Activated T-helper 1 cell treated with Interleukin-2 at 50 U/mL for 16 hours (primary cell): ENCODE data around the gene CCDC39.
"Not testable (repeated sequence)": the region's sequence is repeated elsewhere in the genome, so short reads cannot be mapped to it uniquely, and the experiment has no call there.

Source experiments
- DNase-seq: peaks from one replicate; pipeline ENCODE4 v3.0.0-alpha.2; 2020; ENCODE audit warnings: low read depth

The CCDC39 gene

DNA sequence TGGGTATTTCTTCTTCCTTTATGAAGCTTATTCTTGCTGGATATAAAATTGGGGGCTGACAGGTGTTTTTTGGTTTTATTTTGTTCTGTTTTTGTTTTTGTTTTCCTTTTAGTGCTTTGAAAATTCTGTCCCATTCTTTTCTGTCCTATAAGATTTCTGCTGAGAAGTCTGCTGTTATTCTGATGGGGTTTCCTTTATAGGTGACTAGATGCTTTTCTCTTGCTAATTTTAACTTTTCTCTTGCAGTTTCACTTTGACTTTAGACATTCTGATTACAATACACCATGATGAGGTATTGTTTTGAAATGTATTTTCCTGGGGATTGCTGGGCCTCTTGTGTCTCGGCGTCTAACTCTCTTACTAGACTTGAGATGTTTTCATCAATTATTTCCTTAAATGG lies 54.6 kb downstream of the CCDC39 start:
- DNase-seq, result no peak

DNA sequence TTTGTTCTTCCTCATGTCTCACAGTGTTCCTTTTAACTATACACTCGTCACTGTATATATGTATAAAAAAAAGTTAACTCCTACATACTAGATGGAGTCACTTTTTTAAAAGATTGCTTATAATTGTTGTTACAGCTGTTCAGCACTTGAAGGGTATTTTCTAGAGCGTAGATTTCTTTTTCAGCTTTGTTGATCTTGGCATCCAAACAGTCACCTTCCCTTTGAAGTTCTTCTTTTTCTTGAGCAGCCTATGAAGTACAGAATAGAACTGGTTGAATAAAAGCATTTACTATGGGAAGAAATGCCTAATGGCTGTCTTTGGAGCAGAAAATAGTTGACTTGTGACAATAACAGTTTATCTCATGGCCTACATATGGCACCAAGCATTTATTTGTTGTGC lies 59.6 kb downstream of the CCDC39 start:
- DNase-seq, result no peak

DNA sequence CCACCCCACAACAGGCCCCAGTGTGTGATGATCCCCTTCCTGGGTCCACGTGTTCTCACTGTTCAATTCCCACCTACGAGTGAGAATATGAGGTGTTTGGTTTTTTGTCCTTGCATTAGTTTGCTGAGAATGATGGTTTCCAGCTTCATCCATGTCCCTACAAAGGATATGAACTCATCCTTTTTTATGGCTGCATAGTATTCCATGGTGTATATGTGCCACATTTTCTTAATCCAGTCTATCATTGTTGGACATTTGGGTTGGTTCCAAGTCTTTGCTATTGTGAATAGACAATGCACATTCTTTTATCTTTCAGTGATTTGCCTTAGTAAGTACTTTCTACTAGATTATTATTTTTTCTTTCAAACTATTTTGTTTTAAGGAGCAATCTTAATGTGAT lies 60.7 kb downstream of the CCDC39 start:
- not testable (repeated sequence) for DNase-seq

DNA sequence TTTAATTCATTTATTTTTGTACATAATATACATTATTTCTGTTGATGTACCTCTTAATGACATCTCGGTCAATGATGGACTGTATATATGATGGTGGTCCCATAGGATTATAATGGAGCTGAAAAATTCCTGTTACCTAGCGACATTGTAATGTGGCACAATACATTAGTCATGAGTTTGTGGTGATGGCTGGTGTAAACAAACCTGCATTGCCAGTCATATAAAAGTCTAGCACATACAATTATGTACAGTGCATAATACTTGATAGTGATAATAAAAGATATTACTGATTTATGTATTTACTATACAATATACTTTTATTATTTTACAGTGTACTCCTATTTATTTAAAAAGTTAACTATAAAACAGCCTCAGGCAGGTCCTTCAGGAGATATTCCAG lies 62.2 kb downstream of the CCDC39 start:
- no peak for DNase-seq

DNA sequence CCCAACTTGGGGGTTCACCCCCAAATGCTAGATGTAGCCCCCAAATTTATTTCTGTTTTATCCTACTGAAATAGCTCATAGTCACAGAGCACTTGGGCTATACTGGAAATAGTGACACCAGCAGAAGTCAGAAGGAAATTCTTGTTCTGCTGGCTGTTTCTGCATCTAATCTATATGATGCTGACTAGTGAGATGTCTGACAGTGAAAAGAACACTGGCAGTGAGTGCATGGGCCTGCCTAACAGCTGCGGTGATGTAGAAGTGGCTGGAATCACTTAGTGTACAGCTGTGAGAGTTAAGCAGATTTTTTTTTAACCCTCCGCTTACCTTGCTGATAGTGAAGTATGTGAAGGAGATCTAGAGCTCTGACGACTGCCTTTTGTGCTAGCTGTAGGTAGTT lies 63.3 kb downstream of the CCDC39 start:
- no peak for DNase-seq

DNA sequence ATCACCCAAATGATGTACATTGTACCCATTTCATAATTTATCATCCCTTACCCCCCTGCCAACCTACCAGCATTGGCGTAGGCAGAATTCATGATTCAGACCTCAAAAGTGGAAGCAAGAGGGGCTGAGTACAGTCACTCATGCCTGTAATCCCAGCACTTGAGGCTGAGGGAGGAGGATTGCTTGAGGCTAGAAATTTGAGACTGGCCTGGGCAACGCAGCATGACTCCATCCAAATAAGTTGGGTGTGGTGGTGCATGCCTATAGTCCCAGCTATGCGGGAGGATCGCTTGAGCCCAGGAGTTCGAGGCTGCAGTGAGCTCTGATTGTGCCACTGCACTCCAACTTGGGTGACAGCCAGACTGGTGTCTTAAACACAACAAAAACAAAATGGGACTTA lies 66.9 kb downstream of the CCDC39 start:
- no peak for DNase-seq

DNA sequence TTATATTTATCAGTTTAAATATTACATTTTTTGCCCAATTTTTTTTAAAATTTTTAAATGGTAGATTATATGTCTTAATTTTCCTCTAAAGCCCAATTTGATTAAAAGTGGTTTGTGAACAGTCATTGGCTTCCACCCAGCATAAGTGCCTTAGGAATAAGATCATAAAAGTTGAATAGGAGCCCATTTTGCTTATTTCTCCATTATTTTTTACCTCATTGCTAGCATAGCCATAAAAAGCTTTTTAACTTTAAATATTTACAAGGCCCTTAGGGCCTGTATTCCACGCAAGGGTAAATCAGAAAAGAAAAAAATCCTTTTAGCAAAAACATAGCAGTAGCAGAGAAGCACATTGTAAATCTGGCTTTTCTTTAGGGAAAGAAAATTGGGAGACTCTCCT lies 68.3 kb downstream of the CCDC39 start:
- no peak for DNase-seq

DNA sequence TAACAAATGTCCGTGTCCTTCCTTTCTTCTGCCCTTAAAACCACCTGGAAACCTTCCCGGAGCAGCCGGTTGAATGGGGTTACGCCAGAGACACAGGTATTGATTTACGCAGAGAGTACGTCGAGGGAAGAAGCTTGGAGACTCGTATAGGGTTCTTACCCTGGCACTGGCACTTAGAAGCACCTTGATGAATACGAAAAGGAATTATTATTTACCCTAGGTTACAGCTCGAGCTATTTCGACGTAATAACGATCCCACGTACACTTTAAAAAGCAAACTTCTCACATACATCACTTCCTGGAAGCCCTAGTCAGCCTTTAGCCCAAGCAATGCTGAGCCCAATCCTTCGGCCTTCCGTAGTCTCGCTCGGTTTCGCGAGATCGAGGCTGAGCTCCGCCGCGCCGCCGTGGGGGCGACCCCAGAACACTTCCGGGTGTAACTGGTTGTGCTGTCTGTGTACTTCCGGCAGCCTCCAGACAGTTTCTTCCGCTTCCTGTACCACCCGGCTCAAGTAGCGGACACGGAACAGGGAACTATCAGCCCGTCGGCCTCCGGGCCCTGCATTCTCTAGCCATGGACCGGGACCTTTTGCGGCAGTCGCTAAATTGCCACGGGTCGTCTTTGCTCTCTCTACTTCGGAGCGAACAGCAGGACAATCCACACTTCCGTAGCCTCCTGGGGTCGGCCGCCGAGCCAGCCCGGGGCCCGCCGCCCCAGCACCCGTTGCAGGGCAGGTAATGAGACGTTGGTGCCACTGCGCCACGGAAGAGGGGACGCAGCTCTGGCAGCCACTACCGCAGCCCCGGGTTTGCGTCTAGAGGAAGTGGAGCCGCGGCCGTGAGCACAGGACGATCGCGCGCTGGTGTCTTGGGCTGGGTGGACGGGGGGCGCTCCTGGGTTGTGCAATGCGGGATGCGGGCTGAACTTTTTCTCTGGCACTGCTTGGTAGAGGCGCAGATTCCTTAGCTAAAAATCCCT lies 77.3 kb downstream of the CCDC39 start, which contains the start of gene TTC14:
Gene TTC14 (plus strand): TSS at position 476 of the 979 bp plus-strand sequence. CDS start 99 bp downstream, at position 575.
- DNase-seq, result peak; percentile 86

DNA sequence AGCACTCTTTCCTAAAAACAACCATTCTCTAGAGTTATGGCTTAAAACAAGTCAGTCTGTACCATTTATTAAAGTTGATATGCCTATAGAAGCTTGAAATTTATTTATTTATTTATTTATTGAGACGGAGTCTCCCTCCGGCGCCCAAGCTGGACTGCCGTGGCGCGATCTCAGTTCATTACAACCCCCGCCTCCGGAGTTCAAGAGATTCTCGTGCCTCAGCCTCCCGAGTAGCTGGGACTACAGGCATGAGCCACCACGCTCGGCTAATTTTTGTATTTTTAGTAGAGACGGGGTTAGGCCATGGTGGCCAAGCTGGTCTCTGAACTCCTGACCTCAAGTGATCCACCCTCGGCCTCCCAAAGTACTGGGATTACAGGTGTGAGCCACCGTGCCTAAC lies 78.8 kb downstream of the CCDC39 start:
- no peak for DNase-seq

DNA sequence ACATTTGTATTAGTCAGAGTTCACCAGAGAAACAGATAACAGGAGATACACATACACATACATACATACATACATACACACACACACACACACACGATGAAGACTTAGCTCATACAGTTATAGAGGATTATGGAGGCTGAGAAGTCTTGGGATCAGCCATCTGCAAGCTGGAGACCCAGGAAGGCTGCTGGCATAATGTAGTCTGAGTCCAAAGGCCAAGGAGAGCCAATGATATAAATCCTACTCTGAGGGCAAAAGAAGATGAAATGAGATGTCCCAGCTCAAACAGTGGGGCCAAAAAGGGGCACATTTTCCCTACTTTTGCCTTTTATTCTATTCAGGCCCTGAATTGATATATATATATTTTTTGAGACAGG lies 83.7 kb downstream of the CCDC39 start:
- DNase-seq, result no peak

DNA sequence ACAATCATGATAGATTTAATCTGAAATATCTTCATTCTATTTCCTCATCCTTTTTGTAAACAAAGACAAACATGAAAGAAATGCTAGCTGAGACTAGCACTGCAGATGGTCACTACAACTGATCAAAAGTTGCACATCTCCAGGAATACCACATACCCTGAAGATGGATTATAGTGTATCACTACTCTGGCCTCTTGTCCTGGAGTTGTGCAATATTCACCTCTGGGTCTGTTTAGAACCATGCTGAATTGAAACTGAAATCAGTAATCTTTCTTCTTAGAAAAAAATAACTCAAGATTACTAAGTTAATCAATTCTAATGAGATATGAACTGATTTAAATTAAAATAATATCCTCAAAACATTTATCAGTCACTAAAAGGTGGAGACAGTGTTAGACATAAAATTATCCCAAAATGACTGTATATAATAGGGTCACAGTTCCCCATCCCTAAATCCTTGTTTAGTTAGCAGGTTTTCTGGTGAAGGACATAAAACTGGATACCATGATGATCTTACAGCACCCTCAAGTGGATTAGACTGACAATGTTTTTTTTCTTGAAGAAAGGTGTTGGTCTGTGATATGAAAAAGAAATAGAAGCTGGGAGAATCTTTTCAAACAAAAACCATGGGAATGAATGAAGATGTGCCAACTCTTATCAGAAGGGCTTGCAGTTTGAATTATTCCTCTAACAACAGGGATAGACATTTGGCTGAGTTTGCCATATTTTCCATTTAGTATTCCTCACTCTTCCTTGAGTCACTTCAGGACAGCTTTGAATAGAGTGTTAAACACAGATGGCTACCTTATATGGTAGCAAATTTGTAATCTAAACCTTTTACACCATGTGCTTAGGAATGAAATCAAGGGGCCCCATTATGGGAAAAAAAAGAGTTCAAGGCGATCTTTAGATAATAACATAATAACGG lies 84.4 kb downstream of the CCDC39 start:
- DNase-seq, result no peak

DNA sequence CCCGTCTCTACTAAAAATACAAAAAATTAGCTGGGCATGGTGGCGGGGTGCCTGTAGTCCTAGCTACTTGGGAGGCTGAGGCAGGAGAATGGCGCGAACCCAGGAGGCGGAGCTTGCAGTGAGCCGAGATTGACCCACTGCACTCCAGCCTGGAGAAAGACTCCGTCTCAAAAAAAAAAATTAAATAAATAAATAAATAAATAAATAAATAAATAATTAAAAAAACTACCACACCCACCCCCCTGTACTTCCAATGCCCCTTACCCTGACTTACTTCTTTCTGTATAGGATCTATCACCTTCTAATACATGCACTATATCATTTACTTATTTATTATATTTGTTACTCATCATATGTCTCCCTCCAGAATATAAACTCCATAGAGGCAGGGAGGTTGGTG lies 85.7 kb downstream of the CCDC39 start:
- not testable (repeated sequence) for DNase-seq

DNA sequence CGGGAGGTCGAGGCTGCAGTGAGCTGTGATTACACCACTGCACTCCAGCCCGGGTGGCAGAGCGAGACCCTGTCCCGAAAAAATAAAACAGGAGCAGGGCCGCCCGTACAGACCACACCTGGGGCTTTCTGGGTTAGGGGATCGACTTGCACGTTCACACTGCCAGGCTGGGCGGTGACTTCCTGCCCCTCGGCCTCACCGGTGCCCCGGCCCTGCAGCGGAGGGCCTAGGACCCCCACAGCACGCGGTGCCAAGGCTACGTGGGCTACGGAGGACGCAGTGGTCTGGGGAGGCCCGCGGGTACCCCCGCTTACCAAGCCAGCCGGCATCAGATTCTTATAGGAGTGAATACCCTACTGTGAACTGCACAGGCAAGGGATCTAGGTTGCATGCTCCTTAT lies 88.9 kb downstream of the CCDC39 start:
- no peak for DNase-seq

DNA sequence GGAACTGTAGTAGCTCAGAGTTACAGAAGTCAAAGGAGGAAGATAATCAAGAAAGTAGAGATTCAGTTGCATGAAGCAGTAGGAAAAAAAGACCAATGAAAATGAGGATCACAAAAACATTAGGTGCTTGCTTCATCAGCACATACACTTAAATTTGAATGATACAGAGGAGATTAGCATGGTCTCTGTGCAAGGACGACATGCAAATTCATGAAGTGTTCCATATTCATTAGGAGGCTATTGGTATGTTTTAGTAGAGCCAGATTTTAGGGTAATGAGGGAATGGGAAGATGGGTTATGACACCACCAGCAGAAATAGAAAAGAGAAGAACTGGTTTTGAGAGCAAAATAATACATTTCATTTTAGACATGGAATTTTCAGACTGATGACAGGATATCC lies 98.4 kb downstream of the CCDC39 start:
- DNase-seq, result no peak

DNA sequence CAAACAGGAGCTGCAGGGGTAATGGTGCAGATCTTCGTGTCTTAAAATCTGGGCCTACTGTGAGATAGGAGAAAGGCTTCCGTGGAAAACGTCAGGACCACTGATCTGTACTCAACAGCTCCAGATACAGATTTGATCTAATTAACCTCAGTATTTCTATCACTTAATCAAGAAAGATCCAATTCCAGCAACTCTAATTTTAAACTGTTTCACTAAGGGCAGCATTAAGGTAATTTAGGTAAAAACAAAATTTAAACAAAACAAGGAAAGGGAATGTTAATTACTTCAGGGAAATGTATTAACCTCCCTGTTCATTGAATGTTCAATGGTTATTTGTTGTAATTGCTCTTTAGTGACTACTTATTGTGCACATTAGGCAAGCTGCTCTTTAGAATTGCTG lies 103.7 kb downstream of the CCDC39 start:
- no peak for DNase-seq

DNA sequence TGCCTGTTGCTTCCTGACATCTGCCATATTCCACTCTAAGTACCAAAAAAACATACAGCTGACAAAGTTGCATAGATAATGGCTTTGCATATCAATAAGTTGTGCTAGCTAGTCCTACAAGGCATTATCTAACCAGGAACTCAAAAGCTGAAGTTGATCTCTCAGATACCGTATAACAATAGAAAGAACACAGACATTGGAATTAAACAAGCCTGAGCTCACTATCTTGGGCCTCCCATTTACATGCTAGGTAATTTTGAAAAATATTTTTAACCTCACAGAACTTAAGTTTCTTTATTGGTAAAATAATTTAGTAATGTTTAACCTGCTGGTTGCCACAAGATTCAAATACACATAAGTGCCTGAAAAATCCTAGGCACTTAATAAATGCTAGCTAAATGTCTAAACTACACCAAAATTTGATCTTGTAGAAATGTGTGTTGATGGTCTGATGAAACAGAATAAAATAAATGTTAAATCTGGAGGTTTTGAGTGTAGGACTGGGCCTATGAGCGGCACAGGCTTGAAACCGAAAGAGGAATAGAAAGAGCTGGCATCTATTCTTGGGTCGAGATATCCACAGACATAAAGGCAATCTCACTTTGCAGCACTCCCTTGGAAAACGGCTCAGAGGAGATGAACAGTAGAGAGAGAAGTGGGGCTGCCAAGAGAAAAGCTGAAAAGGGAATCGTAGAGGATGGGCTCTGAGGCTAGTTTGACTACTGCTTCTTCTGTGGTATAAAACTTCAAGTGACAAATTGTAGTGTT lies 107.3 kb downstream of the CCDC39 start:
- DNase-seq, result no peak

DNA sequence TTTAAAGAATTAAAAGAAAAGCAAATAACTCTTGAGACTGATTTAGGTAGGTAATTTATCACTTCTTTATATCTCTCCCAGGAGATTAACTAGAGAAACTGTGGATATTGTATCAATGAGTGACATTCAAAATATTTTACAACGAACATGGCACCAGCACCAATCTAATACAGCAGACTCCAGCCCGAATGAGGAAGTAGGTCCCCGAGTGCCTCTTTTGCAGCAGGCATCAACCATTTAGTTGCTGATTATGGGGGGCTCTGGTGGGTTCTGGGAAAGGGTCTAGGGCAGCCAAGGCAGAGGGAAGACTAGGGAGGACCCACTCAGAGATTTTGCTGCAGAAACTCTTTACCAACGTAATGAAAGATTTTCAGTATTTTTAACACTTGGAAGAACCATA lies 109.1 kb downstream of the CCDC39 start:
- no peak for DNase-seq

DNA sequence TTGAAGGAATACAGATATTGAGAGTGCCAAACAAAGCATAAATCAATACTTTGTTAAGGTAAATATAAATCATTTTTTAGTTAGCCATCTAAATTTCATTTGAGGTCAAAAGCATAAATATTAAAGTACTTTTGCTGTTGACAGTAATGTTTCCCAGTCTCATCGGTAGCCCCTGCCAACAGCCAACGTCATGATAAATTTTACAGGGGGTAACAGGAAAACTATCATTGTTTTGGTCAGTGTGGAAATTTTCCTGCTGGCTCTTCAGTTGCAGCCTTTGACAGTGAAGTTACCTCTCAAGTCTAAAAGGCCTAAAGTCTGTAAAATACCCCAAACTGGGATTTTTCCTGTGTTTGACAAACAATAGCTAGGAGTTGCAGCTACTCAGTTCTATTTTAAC lies 114.6 kb downstream of the CCDC39 start:
- no peak for DNase-seq
